ENCODE results near the gene SHC4.

The SHC4 gene

DNA sequence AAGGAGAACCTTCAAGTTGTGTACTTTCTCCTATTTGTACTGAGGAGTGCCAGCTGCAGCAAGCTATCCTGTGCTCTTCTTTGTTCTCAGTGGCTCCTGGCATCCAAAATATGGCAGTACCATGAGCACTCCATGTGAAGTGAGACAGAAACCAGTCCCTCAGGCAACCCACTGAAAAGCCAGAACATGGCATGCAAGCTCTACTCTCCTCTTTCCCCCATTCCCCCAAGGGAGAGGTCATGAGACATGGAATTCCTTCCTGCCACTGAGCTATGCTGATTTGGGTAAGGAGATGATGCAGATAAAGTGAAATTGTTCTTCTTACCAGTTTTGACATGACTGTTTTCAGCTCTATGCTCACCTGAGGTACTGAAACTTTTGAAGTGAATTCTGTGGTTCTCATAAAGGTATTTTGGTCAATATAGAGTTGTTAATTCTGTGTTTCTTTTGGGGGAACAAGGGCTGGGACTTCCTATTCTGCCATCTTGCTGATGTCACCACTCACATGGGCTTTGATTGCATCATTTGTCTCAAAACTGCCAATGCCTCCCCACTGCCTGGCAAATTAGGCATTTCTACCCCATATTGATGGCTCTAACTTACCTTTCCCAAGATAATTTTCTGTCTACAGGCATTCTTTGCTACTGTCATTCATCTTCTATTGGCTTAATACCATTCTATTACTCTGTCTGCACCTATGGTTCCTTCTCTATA is 130.0 kb downstream of the SHC4 start:
- TF ChIP-seq, protein P1, sequence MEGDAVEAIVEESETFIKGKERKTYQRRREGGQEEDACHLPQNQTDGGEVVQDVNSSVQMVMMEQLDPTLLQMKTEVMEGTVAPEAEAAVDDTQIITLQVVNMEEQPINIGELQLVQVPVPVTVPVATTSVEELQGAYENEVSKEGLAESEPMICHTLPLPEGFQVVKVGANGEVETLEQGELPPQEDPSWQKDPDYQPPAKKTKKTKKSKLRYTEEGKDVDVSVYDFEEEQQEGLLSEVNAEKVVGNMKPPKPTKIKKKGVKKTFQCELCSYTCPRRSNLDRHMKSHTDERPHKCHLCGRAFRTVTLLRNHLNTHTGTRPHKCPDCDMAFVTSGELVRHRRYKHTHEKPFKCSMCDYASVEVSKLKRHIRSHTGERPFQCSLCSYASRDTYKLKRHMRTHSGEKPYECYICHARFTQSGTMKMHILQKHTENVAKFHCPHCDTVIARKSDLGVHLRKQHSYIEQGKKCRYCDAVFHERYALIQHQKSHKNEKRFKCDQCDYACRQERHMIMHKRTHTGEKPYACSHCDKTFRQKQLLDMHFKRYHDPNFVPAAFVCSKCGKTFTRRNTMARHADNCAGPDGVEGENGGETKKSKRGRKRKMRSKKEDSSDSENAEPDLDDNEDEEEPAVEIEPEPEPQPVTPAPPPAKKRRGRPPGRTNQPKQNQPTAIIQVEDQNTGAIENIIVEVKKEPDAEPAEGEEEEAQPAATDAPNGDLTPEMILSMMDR (IDR thresholded peaks at IDR 0.05; ENCODE audit: extremely low read depth, insufficient read depth, missing control alignments), result no peak
- DNase-seq (ENCODE audit: low spot score), result no peak
- in situ Hi-C loops (cut with MboI; ENCODE audit: low pct_unique_long_range_greater_than_20kb, low sequenced_read_pairs, unreplicated experiment), result no loop called here

DNA sequence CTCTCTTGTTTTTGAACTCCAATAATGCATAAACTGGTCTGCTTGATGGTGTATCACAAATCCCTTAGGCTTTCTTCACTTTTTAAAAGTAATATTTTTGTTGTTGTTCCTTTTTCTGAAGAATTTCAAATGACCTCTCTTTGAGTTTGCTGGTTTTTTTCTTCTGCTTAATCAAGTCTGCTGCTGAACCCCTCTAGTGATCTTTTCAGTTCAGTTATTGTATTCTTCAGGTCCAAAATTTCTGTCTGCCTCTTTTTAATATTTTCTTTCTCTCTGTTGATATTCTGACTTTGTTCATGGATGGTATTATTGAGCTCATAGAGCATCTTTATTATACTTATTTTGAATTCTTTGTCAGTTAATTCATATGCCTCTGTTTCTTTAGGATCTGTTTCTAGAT is 131.1 kb downstream of the SHC4 start:
- TF ChIP-seq, protein P1 (IDR thresholded peaks at IDR 0.05; ENCODE audit: extremely low read depth, insufficient read depth, missing control alignments), result no peak
- in situ Hi-C loops (cut with MboI; ENCODE audit: low pct_unique_long_range_greater_than_20kb, low sequenced_read_pairs, unreplicated experiment), result no loop called here
- no peak for DNase-seq (ENCODE audit: low spot score)

DNA sequence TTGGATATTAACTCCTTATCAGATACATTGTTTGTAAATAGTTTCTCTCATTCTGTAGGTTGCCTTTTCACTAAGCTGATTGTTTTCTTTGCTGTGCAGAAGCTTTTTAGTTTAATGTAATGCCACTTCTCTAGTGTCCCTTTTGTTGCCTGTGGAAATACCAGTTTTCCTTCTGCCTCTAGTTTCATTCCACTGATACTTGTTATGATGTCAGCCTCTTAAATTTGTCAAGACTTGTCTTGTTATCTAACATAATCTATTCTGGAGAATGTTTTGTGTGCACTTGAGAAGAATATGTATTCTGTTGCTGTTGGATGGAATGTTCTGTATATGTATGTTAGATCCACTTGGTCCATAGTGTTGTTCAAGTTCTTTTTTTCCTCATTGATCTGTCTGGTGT is 134.8 kb downstream of the SHC4 start:
- TF ChIP-seq, protein P1 (IDR thresholded peaks at IDR 0.05; ENCODE audit: extremely low read depth, insufficient read depth, missing control alignments), result no peak
- DNase-seq (ENCODE audit: low spot score), result no peak
- in situ Hi-C loops (cut with MboI; ENCODE audit: low pct_unique_long_range_greater_than_20kb, low sequenced_read_pairs, unreplicated experiment), result no loop called here

DNA sequence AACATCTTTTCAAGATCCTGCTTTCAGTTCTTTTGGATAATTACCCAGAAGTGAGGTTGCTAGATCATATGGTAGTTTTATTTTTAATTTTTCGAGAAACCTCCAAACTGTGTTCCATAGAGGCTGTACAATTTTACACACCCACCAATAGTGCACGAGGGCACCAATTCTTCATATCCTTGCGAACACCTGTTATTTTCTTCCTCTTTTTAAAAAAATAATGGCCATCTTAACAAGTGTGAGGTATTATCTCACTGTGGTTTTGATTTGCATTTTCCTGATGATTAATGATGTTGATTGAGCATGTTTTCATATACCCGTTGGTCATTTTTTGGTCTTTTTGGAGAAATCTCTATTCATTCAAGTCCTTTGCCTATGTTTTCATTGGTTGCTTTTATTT is 135.2 kb downstream of the SHC4 start:
- no peak for DNase-seq (ENCODE audit: low spot score)
- TF ChIP-seq, protein P1 (IDR thresholded peaks at IDR 0.05; ENCODE audit: extremely low read depth, insufficient read depth, missing control alignments), result no peak
- in situ Hi-C loops (cut with MboI; ENCODE audit: low pct_unique_long_range_greater_than_20kb, low sequenced_read_pairs, unreplicated experiment), result no loop called here

DNA sequence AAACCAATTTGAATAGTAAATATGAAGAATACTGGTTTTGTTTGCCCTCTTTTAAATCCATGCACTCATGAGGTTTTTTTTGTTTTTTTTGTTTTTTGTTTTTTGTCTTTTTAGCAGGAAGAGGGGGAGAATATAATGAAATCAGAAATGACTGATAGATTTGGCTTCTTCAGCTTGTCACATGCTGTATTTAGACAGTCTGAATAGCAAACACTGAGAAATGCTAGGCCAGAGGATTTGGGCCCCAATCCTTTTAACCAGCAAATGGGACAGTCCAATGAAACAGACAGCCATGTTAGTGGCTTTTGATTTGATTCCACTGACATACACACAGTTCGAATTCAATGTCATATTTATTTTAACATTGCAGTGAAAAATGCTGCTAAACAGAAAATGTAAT is 138.6 kb downstream of the SHC4 start:
- no peak for DNase-seq (ENCODE audit: low spot score)
- in situ Hi-C loops (cut with MboI; ENCODE audit: low pct_unique_long_range_greater_than_20kb, low sequenced_read_pairs, unreplicated experiment), result no loop called here
- TF ChIP-seq, protein P1 (IDR thresholded peaks at IDR 0.05; ENCODE audit: extremely low read depth, insufficient read depth, missing control alignments), result no peak

DNA sequence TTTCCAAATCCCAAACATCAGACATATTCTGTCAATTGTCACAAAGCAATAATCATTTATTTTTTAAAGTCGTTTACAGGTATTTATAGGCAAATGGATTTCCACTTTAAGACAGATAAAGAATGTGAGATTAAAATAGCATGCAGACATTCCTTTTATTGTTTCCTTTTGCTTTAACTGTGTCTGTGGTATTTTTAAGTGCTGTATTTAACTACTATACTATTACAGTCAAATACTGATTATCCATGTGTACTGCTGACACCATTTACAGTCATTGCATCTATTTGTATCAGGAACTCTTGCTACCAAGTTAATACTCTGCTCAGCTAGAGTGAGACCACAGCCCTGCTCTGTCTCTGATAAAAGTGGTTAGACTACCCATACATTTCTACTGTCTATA is 140.0 kb downstream of the SHC4 start:
- in situ Hi-C loops (cut with MboI; ENCODE audit: low pct_unique_long_range_greater_than_20kb, low sequenced_read_pairs, unreplicated experiment), result loop anchor here (25.0 kb wide), 1 partner anchor 461 kb away; no protein-coding TSS in a partner anchor
- no peak for DNase-seq (ENCODE audit: low spot score)
- TF ChIP-seq, protein P1 (IDR thresholded peaks at IDR 0.05; ENCODE audit: extremely low read depth, insufficient read depth, missing control alignments), result no peak

All from GM13977 (cell line).